ENCODE measurements around the gene HNF1A. TPM values are rescaled to one million over a fixed set of nuclear protein-coding genes. Genes with fewer than 3 reads are reported as not detected.

The HNF1A gene
- total and polyA plus RNA-seq, 2 of the 13 experiments (the other 11 are each of a cell fraction or from before 2014, with no cell fraction given): 13.4 to 34.7 TPM

DNA sequence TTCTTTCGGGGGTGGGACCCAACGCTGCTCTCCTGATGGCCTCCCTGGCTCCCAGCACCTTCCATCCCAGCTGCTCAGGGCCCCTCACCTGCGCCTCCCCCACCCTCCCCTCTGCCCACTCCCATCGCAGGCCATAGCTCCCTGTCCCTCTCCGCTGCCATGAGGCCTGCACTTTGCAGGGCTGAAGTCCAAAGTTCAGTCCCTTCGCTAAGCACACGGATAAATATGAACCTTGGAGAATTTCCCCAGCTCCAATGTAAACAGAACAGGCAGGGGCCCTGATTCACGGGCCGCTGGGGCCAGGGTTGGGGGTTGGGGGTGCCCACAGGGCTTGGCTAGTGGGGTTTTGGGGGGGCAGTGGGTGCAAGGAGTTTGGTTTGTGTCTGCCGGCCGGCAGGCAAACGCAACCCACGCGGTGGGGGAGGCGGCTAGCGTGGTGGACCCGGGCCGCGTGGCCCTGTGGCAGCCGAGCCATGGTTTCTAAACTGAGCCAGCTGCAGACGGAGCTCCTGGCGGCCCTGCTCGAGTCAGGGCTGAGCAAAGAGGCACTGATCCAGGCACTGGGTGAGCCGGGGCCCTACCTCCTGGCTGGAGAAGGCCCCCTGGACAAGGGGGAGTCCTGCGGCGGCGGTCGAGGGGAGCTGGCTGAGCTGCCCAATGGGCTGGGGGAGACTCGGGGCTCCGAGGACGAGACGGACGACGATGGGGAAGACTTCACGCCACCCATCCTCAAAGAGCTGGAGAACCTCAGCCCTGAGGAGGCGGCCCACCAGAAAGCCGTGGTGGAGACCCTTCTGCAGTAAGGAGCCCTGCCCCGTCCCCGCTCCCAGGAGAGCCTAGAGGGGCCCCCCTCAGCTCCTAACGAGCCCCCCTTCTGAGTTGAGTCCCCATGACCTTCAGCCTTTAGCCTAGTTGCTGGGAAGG lies at the start of gene HNF1A (continued):
- TF ChIP-seq, protein P1, sequence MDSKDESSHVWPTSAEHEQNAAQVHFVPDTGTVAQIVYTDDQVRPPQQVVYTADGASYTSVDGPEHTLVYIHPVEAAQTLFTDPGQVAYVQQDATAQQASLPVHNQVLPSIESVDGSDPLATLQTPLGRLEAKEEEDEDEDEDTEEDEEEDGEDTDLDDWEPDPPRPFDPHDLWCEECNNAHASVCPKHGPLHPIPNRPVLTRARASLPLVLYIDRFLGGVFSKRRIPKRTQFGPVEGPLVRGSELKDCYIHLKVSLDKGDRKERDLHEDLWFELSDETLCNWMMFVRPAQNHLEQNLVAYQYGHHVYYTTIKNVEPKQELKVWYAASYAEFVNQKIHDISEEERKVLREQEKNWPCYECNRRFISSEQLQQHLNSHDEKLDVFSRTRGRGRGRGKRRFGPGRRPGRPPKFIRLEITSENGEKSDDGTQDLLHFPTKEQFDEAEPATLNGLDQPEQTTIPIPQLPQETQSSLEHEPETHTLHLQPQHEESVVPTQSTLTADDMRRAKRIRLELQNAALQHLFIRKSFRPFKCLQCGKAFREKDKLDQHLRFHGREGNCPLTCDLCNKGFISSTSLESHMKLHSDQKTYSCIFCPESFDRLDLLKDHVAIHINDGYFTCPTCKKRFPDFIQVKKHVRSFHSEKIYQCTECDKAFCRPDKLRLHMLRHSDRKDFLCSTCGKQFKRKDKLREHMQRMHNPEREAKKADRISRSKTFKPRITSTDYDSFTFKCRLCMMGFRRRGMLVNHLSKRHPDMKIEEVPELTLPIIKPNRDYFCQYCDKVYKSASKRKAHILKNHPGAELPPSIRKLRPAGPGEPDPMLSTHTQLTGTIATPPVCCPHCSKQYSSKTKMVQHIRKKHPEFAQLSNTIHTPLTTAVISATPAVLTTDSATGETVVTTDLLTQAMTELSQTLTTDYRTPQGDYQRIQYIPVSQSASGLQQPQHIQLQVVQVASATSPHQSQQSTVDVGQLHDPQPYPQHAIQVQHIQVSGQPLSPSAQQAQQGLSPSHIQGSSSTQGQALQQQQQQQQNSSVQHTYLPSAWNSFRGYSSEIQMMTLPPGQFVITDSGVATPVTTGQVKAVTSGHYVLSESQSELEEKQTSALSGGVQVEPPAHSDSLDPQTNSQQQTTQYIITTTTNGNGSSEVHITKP (CRISPR knock-in tag; IDR thresholded peaks at IDR 0.05; ENCODE audit: low read depth): 0 out of 2 replicates have a peak, but pooled peaks have one; percentile 52
- TF ChIP-seq STAT5B (CRISPR knock-in tag; IDR thresholded peaks at IDR 0.05) (no peak), NR2F2 (IDR thresholded peaks at IDR 0.05; ENCODE audit: borderline replicate concordance, low read depth) (peak; percentile 73; the same call in 1 of the 2 replicates), ZFP90 (CRISPR knock-in tag; IDR thresholded peaks at IDR 0.05; ENCODE audit: borderline replicate concordance) (no peak), RXRA (CRISPR knock-in tag; IDR thresholded peaks at IDR 0.05) (peak; percentile 46; the same call in 1 of the 2 replicates), GLI4 (CRISPR knock-in tag; IDR thresholded peaks at IDR 0.05; ENCODE audit: borderline replicate concordance) (no peak), FOXC1 (CRISPR knock-in tag; IDR thresholded peaks at IDR 0.05; ENCODE audit: borderline replicate concordance) (peak; percentile 71), HNF4A (CRISPR knock-in tag; IDR thresholded peaks at IDR 0.05) (peak; percentile 98), ZNF83 (CRISPR knock-in tag; IDR thresholded peaks at IDR 0.05; ENCODE audit: borderline replicate concordance) (no peak), TSC22D2 (CRISPR knock-in tag; IDR thresholded peaks at IDR 0.05; ENCODE audit: borderline replicate concordance) (no peak; the same call in 1 of the 2 replicates), ZNF205 (CRISPR knock-in tag; IDR thresholded peaks at IDR 0.05) (peak; percentile 69), PAX8 (CRISPR knock-in tag; IDR thresholded peaks at IDR 0.05; ENCODE audit: borderline replicate concordance) (0 out of 2 replicates have a peak, but pooled peaks have one; percentile 52), MED8 (CRISPR knock-in tag; IDR thresholded peaks at IDR 0.05; ENCODE audit: insufficient replicate concordance) (peak; percentile 94)
- TF ChIP-seq, protein P2, sequence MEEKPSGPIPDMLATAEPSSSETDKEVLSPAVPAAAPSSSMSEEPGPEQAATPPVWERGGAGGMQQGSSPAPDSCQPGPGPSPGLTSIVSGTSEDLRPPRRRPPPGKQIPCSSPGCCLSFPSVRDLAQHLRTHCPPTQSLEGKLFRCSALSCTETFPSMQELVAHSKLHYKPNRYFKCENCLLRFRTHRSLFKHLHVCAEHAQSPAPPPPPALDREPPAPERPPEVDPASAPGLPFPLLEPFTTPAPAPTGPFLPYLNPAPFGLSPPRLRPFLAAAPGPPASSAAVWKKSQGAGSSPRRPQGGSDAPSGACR (CRISPR knock-in tag; IDR thresholded peaks at IDR 0.05): 0 out of 2 replicates have a peak, but pooled peaks have one; percentile 71
- TF ChIP-seq, protein P3, sequence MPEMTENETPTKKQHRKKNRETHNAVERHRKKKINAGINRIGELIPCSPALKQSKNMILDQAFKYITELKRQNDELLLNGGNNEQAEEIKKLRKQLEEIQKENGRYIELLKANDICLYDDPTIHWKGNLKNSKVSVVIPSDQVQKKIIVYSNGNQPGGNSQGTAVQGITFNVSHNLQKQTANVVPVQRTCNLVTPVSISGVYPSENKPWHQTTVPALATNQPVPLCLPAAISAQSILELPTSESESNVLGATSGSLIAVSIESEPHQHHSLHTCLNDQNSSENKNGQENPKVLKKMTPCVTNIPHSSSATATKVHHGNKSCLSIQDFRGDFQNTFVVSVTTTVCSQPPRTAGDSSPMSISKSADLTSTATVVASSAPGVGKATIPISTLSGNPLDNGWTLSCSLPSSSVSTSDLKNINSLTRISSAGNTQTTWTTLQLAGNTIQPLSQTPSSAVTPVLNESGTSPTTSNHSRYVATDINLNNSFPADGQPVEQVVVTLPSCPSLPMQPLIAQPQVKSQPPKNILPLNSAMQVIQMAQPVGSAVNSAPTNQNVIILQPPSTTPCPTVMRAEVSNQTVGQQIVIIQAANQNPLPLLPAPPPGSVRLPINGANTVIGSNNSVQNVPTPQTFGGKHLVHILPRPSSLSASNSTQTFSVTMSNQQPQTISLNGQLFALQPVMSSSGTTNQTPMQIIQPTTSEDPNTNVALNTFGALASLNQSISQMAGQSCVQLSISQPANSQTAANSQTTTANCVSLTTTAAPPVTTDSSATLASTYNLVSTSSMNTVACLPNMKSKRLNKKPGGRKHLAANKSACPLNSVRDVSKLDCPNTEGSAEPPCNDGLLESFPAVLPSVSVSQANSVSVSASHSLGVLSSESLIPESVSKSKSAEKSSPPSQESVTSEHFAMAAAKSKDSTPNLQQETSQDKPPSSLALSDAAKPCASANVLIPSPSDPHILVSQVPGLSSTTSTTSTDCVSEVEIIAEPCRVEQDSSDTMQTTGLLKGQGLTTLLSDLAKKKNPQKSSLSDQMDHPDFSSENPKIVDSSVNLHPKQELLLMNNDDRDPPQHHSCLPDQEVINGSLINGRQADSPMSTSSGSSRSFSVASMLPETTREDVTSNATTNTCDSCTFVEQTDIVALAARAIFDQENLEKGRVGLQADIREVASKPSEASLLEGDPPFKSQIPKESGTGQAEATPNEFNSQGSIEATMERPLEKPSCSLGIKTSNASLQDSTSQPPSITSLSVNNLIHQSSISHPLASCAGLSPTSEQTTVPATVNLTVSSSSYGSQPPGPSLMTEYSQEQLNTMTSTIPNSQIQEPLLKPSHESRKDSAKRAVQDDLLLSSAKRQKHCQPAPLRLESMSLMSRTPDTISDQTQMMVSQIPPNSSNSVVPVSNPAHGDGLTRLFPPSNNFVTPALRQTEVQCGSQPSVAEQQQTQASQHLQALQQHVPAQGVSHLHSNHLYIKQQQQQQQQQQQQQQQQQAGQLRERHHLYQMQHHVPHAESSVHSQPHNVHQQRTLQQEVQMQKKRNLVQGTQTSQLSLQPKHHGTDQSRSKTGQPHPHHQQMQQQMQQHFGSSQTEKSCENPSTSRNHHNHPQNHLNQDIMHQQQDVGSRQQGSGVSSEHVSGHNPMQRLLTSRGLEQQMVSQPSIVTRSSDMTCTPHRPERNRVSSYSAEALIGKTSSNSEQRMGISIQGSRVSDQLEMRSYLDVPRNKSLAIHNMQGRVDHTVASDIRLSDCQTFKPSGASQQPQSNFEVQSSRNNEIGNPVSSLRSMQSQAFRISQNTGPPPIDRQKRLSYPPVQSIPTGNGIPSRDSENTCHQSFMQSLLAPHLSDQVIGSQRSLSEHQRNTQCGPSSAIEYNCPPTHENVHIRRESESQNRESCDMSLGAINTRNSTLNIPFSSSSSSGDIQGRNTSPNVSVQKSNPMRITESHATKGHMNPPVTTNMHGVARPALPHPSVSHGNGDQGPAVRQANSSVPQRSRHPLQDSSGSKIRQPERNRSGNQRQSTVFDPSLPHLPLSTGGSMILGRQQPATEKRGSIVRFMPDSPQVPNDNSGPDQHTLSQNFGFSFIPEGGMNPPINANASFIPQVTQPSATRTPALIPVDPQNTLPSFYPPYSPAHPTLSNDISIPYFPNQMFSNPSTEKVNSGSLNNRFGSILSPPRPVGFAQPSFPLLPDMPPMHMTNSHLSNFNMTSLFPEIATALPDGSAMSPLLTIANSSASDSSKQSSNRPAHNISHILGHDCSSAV (CRISPR knock-in tag; IDR thresholded peaks at IDR 0.05; ENCODE audit: borderline replicate concordance): no peak

Data from HepG2 (cell line).